Liver (tissue), 3 donors: ENCODE measurements around the gene KCNN1.

Source experiments
- CTCF ChIP-seq: fragments of 150-350 bp; IDR thresholded peaks from 2 replicates; pipeline ENCODE4 v1.5.1; 2017; ENCODE audit warnings: improper control_type of control experiment, low read depth, low read length; ENCODE audit not compliant: missing input control
- JUND ChIP-seq, 2 donors: IDR thresholded peaks; 2 replicates each; pipeline ENCODE4 v1.6.1; 2016; ENCODE audit warnings: antibody characterized with exemption in 2 of 2
- TAF1 ChIP-seq: conservative IDR thresholded peaks from 2 replicates; pipeline ENCODE4 v1.6.1; 2016; ENCODE audit warnings: antibody characterized with exemption, mild to moderate bottlenecking
- YY1 ChIP-seq: IDR thresholded peaks from 2 replicates; pipeline ENCODE4 v1.6.1; 2016; ENCODE audit warnings: antibody characterized with exemption, mild to moderate bottlenecking
- TF ChIP-seq, protein P1 (sequence below): IDR thresholded peaks from 2 replicates; pipeline ENCODE4 v1.6.1; 2016; ENCODE audit warnings: antibody characterized with exemption, mild to moderate bottlenecking
- TF ChIP-seq, protein P2 (sequence below): IDR thresholded peaks from 2 replicates; pipeline ENCODE4 v1.6.1; 2016; ENCODE audit warnings: antibody characterized with exemption
- TF ChIP-seq, protein P3 (sequence below): IDR thresholded peaks from 2 replicates; pipeline ENCODE4 v1.6.1; 2016; ENCODE audit warnings: antibody characterized with exemption
- donor health status: healthy.
- donor health status: healthy.

DNA sequence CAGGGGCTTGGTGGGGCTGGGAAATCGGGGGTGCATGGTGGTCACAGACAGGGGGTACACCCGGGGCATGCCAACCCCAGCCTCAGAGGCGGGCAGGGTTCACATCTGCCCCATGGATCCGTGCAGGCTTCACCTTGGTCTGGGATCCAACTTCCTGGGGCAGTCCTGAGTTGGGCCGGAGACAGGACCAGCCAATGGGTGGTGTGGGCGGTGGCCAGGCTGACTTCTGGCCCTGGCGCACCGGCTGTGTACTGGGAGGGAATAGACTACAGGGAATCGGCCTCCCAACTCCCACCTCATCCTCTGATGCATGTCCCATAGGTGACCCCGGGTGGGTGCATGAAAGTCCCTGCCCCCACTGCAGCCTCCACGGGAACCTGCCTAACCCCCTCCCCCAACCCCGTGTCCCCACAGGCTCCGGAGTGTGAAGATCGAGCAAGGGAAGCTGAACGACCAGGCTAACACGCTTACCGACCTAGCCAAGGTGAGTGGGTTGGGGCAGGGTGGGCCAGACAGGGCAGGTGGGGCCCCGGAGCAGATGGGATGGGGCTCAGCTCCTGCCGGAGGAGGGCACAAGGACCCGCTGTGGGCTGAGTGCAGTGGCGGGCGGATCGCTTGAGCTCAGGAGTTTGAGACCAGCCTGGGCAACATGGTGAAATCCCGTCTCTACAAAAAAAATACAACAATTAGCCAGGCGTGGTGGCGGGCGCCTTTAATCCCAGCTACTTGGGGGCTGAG, 26.3 kb downstream of the KCNN1 start:
- TF ChIP-seq, protein P1, sequence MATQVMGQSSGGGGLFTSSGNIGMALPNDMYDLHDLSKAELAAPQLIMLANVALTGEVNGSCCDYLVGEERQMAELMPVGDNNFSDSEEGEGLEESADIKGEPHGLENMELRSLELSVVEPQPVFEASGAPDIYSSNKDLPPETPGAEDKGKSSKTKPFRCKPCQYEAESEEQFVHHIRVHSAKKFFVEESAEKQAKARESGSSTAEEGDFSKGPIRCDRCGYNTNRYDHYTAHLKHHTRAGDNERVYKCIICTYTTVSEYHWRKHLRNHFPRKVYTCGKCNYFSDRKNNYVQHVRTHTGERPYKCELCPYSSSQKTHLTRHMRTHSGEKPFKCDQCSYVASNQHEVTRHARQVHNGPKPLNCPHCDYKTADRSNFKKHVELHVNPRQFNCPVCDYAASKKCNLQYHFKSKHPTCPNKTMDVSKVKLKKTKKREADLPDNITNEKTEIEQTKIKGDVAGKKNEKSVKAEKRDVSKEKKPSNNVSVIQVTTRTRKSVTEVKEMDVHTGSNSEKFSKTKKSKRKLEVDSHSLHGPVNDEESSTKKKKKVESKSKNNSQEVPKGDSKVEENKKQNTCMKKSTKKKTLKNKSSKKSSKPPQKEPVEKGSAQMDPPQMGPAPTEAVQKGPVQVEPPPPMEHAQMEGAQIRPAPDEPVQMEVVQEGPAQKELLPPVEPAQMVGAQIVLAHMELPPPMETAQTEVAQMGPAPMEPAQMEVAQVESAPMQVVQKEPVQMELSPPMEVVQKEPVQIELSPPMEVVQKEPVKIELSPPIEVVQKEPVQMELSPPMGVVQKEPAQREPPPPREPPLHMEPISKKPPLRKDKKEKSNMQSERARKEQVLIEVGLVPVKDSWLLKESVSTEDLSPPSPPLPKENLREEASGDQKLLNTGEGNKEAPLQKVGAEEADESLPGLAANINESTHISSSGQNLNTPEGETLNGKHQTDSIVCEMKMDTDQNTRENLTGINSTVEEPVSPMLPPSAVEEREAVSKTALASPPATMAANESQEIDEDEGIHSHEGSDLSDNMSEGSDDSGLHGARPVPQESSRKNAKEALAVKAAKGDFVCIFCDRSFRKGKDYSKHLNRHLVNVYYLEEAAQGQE = no peak
- no peak for TF ChIP-seq CTCF
- TF ChIP-seq, protein P2, sequence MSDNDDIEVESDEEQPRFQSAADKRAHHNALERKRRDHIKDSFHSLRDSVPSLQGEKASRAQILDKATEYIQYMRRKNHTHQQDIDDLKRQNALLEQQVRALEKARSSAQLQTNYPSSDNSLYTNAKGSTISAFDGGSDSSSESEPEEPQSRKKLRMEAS = no peak
- no peak for TF ChIP-seq JUND (IDR thresholded peaks at IDR 0.05)
- no peak for TF ChIP-seq YY1
- TF ChIP-seq, protein P3, sequence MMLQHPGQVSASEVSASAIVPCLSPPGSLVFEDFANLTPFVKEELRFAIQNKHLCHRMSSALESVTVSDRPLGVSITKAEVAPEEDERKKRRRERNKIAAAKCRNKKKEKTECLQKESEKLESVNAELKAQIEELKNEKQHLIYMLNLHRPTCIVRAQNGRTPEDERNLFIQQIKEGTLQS = no peak
- TF ChIP-seq TAF1 = no peak
